Stimulated activated CD4-positive, alpha-beta T cell treated with anti-CD3 and anti-CD28 coated beads, Interleukin-12 subunit alpha, Interleukin-12 subunit beta, amount 100 ng/mL, for 4 hours (primary cell): ENCODE measurements around the gene HNMT.
"Not testable (repeated sequence)": the region's sequence is repeated elsewhere in the genome, so short reads cannot be mapped to it uniquely, and the experiment has no call there.

Source experiments
- DNase-seq: peaks from one replicate; pipeline ENCODE4 v3.0.0-alpha.2; 2020

The HNMT gene

DNA sequence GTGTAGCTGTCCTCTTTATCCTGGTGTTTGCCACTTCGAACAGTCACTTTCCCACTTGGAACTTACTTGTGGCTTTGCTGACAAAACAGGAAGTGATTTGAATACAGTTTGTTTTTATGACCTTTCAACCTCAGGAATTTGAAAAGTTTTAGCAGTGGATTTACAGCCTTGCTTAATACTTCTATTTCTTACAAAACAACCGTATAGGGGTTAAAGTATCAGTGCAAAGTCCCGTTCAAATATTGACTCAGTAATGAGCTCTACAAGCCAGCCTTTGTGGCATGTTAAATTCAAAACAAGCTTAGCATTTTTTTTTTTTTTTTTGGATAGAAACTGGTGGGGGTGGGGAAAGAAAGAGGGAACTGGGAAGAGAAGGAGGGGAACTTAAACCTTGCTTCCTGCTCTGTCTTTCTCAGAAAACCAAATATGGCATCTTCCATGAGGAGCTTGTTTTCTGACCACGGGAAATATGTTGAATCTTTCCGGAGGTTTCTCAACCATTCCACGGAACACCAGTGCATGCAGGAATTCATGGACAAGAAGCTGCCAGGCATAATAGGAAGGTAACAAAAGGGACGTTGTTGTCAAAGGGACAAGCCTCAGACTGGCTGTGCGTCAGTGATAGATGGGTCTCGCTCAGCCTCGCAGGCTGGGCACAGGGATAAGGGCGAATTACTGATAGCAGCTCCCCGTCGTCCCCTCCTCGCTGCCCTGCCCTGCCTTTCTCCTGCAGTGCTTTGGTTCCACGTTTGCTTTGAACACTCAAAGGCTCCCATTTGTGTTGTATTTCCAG, at the start of gene HNMT:
Gene HNMT, plus strand, starts transcription at position 408 of the 793 bp plus-strand sequence. Its CDS starts 19 bp downstream, at position 427.
- DNase-seq, result no peak

DNA sequence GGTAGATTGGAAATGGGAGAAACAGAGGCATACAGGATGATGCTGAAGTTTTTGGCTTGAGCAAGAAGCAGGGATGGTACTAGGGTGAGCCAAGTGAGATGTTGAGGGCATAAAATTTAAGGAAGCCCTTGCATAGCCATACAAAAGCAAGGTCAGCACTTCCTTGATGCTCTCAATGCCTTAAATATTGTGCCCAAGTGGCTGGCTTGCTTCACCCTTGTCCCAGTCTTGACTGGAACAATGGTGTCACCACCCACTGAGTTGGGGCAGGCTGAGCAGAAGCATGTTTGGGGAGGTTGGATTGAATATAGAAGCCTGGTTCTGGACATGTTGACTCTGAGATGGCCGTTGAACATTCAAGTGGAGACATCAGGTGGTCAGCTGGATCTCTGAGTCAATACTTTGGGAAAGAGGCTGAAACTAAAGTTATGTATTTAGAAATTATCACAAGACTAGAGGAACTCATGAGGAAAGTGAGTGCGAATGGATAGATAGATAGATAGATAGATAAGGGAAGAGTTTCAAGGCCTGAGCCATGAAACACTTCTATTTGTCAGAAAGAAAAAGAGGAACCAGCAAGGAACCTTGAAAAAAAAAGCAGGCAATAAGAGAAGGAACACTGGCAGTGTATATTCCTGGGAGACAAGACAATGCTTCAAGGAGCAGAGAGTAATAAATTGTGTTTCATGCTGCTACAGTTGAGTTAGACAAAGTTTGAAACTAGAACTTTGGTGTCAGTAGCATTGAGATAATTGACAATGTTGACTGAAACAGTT, 43.0 kb upstream of the HNMT start:
- DNase-seq, result no peak

DNA sequence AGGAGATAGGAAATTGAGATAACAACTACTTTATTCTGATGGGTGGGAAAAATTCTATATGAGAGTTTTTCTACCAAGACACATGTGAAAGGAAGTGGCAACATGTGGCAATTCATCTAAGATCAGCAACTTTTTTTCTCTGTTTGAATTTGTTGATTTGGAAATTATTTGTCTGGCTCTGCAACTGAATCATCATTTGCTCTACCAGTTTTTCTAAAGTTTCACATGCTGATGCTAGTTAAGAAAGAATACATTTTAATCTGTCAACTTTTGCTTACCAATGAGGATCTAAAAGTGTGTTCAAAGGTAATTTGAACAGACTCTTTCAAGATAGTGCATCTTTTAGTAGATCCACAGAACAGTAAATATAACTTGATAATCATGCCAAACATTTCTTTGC, 42.1 kb upstream of the HNMT start:
- not testable (repeated sequence) for DNase-seq

DNA sequence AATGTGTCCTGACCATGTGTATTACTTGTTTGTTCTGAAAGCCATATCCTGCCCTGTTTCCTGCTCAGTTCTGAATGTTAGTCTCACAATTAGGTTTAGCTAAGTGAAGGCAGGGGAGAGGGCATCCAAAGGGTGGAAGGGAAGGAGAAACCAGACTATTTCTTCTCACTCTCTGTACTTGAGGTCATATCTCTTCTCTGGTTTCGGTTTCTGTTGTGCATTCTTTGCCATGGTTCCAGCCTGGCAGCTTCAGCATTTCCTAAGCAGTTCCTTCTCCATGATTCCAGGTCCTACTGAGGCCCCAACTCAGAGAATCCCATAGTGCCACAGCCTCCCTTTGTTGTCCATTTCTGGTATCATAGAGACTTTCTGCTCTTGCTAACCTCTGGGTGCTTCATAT, 40.3 kb upstream of the HNMT start:
- DNase-seq, result no peak

DNA sequence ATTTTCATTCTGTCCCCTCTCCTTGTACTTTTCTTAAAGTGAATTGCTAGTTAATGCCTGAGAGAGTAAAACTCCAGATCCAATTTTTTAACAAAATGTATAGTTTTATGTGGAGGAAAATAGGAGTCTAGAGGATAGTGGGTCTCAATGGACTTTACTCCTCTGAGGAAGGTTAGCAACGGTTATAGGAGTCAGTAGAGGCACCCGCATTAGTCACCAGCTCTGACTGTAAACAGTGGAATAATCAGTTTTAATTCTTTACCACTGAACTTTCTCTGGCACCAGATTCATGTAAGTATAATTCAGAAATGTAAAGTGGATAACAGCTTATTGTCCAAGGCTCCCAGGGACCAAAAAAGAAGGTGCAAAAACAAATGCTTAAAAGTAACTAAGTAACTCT, 38.7 kb upstream of the HNMT start:
- no peak for DNase-seq

DNA sequence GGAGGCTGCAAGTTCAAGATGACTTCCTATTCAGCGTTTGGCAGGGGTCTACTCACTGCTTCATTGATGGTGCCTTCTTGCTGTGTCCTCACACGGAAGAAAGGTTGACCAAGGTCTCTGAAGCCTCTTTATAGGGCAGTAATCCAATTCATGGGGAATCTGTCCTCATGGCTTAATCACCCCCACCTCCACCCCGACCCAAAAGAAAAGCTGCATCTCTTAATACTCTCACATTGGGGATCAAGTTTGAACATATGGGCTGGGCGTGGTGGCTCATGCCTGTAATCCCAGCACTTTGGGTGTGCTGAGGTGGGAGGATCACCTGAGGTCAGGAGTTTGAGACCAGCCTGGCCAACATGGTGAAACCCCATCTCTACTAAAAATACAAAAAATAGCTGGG, 36.4 kb upstream of the HNMT start:
- no peak for DNase-seq

DNA sequence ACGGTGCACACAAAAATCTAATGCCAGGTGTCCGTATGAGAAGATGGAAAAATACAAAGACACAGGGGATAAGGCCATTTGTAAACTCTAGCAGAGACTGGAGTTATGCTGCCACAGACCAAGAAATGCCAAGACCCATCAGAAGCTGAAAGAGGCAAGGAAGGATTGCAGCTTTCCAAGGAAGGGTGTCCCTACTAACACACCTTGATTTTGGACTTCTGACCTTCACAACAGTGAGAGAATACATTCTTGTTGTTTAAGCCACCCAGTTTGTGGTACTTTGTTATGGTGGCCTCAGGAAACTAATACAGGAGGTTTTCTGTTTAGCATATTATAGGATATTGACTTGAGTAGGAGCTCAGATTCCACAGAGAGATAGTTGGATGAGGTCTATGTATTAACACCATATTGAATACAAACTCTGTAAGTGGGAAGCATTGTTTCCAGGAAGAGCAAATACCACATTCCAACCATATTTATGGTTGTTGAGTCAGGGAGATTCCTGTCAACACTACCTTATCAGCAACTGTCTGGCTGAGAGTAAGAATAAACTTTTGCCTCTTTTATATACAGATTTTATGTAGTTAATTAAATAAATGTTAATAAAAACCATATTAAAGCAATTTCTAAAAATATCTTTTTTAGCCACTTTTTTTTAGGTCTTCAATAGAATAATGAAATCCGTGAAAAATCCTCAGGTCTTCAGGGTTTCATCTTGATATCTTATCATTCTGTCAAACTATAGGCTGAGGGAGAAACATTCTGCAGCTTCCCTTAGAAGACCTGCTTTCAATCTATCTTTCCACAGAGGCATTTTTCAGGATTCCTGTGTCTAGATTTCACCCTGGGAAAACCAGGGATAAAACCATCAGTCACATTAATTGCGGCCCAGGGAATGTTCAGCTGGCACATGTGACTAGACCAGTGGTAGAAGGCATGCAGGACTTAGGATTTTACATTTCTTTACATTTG, 35.4 kb upstream of the HNMT start:
- no peak for DNase-seq

DNA sequence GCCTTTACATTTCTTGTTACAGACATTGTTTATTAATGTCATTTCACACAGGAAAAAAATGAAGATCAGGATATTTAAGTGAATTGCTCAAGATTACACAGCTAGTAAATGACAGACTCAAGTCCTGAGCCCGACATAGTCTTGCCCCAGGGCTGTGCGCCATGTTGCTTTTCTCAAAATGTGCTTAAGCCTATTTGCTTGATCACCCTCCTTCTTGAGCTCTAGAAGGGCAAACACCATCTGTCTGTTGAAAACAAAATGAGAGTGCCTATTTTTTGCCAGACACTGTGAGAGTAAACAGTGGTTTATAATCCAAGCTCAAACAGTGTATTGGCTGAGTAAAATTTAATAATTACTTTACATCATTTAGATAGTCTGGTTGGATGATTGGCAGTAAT, 34.8 kb upstream of the HNMT start:
- DNase-seq, result no peak

DNA sequence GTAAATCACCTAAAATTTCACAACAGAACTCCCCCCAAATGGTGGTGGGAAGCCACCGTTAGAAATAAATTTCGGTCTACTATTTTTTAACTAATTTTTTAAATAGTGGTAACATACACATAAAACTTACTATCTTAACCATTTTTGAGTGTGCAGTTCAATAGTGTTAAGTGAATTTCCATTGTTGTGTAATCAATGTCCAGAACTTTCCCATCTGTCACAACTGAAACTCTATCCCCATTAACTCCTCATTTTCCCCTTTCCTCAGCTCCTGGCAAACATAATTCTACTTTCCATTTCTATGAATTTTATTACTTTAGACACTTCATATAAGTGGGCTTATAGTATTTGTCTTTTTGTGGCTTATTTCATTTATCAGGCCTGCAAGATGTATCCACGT, 34.1 kb upstream of the HNMT start:
- DNase-seq, result no peak

DNA sequence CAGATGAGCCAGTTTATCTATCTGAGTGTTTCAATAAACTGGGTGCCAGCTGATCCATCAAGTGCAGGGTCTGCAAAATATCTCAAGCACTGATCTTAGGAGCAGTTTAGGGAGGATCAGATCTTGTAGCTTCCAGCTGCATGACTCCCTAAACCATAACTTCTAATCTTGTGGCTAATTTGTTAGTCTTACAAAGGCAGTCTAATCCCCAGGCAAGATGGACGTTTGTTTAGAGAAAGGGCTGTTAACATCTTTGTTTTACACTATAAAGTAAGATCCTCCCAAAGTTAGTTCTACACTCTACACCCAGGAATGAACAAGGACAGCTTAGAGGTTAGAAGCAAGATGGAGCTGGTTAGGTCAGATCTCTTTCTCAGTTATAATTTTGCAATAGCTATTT, 28.7 kb upstream of the HNMT start:
- DNase-seq, result no peak

DNA sequence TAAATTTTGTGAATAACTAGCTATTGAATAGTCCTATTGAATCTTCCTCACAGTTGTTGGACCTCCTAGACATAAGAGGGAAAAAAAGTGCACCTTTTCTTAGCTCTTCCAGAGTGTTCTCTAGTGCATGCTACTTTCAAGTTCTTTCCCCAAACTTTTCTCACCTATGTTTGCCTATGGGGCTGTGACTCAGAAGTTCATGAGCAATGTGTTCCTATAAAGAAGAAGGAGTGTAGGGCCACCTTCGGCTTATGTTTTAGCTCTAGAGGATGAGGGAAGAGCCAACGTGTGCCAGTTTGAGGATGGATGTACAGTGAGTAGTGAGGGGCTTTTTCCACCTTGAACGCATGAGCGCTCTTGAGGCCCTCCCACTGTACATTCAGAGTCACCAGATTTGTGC, 27.0 kb upstream of the HNMT start:
- DNase-seq, result no peak

DNA sequence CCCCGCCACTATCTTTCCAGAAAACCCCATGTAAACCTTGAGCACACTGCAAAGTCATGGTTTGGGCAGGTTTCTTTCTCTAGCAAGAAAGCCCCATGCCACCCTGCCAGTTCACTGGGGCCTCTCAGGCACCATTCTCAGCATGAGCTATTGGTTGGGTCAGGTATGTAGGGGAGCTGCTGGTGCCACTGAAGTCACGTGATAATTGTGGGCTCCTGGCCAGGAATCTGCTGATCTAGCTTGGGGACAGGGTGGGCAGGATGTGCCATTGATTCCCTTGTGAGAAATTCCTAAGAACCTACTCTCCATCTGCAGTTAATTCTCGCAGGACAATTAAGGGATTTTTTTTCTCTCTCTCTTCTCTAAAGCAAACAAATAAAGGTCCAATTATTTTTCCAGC, 26.5 kb upstream of the HNMT start:
- DNase-seq, result no peak

DNA sequence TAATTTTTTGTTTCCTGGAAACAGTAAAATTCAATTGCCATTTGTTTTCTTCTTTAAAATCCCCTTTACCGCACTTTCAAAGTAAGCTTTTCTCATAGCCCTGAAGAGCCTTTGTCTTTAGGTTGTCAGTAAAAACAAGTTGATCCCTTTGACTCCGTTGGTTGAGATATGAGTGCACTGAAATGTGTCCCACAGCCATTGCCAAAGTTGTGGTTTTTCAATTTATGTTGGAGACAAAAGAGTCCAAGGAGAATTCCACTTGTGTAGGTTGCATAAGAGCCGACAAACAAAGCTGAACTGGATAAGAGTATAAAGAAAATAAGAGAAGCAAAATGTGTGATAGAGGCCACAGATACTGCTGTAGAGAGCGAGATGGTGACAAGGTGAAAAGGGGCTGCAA, 26.1 kb upstream of the HNMT start:
- DNase-seq, result no peak

DNA sequence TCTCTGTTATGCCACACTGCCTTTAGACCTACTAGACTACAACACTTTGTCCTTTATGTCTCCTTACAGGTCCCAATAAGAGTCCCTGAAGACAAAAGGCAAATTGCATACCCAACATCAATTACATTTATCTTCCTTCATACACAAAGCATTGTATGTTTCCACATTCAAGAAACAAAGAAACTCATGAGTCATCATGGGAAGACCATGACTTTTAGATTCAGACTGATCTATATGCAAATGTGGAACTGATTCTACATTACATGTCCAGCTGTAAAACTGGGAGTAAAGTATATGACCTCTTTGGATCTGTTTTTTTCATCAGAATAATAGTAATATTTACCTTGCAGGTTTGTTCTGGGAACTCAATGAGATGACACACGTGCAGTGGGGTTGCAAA, 25.2 kb upstream of the HNMT start:
- no peak for DNase-seq

DNA sequence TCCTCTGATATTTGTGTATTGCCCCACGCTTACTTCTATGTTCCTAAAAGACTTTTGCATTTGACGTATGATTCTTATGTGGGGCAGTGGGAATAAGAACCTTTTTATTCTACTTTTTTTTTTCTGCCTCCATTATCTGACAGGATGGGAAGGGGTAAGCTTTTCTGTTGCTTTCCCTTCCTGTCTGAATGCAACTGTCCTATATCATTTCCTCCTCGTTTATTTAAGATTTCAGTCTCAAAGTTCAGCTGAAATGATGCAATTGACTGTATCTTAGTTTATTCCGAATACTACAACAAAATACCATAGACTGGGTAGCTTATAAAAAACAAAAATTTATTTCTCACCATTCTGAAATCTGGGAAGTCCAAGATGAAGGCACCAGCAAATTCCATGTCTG, 24.1 kb upstream of the HNMT start:
- DNase-seq, result no peak

DNA sequence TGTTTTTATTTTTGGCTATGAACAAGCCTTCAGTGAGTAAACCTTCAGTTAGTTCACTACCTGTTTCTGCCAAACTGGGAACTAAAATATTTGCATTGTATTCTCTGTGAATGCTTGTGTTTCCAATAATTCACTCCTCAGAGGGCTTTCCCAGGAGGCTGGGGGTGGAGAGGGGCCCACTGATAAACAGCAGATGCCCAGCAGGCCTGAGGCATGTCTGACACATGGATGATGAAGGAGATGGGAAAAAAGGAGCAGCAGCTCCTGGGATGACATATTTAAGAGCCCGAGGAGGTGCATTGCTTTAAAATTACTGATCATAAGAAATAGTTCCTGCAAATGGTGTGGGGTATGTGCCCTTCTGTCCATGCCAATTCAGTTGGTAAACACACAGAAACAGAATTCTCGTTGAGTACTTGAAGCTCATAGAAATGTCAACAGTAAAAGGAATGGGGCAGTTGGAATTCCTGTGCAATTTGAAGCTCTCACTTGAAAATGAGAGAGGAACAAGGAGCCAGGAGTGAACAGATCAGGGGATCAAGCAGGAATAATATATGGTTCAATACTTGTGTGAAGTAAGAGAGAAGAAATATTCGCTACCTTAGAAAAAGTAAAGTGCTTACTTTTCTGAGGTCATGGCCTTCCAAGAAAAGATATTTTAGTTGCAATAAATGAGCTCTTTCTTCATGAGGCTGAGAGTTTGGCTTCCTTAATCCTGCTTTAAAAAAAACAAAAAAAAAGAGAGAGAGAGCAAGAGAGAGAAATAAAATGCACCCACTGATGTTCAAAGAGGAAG, 22.0 kb upstream of the HNMT start:
- no peak for DNase-seq

DNA sequence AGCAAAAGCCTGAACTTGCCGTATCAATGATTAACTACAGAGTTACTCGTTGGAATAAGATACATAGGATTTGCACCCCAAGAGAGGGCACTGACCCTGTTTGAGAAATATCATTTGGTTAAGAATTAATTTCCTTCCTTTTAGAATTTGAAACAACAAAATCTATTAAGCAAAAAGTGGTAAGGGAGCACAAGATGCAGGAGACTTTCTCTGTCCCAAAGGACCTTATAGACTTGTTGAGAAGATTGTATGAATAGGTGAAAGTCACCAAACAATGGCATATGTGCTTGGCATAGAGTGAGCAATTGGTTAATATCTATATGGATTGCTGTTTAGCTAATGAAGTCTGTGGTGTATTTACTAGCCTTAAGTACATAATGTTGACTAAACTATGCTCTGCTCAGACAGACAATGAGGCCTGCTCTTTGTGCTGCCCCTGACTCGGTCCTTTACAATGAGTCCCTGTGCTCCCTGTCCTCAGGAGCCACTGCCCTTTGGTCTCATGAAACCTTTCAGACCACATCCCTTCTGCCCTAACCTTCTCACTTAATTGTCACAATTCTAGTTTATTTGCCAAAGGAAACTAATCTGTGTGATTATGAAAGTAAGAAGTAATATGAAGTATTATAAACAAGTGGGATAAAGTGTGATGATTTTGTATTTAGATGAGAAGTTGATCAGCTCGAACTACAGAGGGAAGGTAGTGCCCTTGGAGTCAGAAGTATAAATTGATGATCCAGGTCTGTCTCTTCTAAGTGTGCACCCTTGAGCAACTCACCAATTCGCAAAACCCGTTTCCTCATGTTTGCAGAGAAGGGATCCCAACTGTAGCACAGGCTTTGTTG, 21.2 kb upstream of the HNMT start:
- DNase-seq, result no peak

DNA sequence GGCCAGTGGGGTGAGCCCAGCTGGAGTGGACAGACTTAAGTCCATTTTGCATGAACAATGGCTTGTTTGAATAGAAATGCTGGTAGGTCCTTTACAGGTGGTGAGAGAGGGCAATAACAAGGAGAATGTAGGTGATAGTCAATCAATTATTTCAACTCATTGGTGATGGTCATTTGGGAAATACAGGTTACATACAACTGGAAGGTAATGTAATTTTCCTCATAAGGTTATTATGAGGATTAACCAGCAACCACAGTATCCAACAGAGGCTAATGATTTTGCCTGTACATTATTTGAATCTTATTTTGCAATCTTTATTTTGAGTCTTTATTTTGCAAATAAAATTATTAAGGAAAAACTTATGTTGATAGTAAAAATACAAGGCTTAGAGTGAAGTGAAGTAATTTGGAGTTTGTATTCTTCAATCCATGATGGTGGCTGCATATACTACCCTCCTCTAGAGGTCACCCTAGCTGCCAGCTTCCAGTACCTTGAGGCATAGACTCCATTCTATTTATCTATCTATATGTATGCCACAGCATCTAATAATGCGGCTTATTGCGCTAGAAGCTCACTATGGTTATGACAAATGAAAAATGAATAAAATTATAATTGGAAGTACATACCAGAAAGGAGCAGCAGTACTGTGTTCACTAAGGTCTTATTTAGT, 20.5 kb upstream of the HNMT start:
- no peak for DNase-seq

DNA sequence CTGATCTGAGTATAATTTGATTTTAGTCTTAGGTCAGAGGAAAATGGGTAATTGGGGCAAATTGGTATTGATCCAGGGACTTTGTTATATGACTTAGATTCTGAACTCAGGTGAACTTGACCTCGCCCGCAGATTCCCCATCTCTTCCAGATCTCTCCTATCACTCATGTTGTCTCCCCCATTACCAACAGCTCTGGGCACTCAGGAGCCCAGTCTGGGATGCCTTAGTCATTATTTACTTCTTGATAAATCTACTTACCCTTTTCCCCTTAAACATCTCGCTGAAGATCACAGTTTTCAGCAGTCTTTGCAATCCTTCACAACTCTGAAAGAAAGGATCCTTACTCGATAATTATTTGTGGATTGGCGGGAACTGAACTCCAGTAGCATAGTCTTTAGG, 19.6 kb upstream of the HNMT start:
- no peak for DNase-seq

DNA sequence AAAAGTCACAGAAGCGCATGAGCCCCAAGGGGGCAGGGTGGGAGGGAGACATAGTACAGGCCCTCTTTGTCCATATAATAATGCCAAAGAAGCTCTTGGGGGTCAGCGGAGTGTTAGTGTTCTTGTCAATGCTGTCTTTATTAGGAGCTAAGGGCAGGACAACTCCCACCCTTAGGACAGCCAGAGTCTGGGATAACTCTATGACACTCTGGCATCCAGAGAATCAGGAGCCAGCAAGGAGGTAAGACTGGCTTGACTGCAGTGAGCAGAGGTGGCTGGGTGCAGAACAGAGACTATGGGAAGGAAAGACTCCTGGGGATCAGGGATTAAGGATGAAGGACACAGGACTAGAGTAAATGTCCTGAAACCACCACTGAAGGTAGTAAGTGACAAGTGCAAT, 19.0 kb upstream of the HNMT start:
- DNase-seq, result no peak

DNA sequence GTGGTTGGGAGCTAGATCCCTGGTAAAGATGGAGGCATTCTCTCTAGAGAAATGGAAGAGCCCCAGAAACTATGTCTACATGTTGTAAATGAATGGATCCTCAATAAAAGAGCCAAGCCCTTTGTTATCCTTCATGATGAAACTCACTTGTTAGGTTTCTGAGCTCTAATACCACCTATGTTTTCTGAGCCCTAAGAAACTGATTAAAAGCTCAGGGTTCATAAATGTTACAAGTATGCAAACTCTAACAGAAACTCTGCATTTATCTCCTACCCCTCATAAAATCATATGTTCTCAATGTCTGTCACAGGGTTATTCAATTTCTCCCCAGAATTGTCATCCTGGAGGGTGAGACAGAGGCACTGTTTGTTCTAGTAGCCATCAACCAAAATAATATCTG, 18.0 kb upstream of the HNMT start:
- DNase-seq, result no peak
